ENCODE results near the gene LUC7L2. TPM values are rescaled to one million over a fixed set of nuclear protein-coding genes. Genes with fewer than 3 reads are reported as not detected.
A peak's percentile ranks its signal among the peaks of the same experiment; 100 is the strongest.

The LUC7L2 gene
- total and polyA plus RNA-seq, 9 of the 15 experiments (the other 6 are each of a cell fraction or from before 2014, with no cell fraction given): 56.1 to 207 (median 141) TPM

DNA sequence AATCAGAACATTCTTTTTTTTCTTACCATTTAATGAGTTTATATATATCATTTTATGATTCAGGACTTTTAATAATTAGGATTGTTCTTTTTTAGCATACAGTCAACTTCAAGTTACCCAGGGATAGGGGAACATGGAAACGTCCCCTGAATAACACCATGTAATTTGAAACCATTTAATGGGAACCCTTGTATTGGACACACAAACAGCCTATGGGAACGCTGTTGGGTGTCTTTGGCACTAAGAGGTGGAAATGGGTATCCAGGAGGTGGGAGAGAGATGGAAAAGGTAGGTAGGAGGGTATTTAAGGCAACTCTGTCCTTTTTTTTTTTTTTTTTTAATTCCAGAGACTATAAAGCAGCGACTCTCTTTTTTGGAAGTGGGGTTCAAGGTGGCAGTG, 2.6 kb downstream of the LUC7L2 start:
- Histone ChIP-seq H3K27ac (ENCODE audit: extremely low read depth, low read depth, low read length) (peak overlapping the region; percentile 98; the same call in 1 of the 3 replicates), H3K9me3 (replicated peaks; ENCODE audit: control insufficient read depth, insufficient read depth, low read depth, low read length) (no peaks in the 10 kb centered on the region), H3K4me3 (no peak overlapping the region), H3K4me1 (replicated peaks in 1 of 2; ENCODE audit: control insufficient read depth in 2 of 2, insufficient read depth in 2 of 2, low read length in 2 of 2) (peaks cover 13 to 22% of the 10 kb centered on the region in 2 experiments), H2AFZ (ENCODE audit: low read depth, low read length) (no peak overlapping the region), H3K79me2 (ENCODE audit: control insufficient read depth, insufficient read depth, low read length) (peaks cover 93% of the 10 kb centered on the region), H3K36me3 (ENCODE audit: control insufficient read depth, insufficient read depth, low read length) (peaks cover 45% of the 10 kb centered on the region), H3K9ac (ENCODE audit: insufficient read depth in 1 of 2, low read depth in 2 of 2, low read length in 2 of 2) (peak overlapping the region in 1 of 2 experiments; percentile 97; a peak in 2 of 4 replicates), H3K27me3 (ENCODE audit: control insufficient read depth in 2 of 2, insufficient read depth in 2 of 2, low read length in 2 of 2) (no peaks in the 10 kb centered on the region), H3K9me1 (ENCODE audit: control insufficient read depth, insufficient read depth, low read length) (no peaks in the 10 kb centered on the region), H4K20me1 (replicated peaks; ENCODE audit: control insufficient read depth, insufficient read depth, low read length) (peaks cover 23% of the 10 kb centered on the region), H3K4me2 (ENCODE audit: insufficient read depth, low read length) (peak overlapping the region; percentile 30; the same call in 1 of the 2 replicates)
- intact Hi-C loops (cut with micrococcal nuclease) (no loop called here), in situ Hi-C loops (cut with MboI) (loop anchor here (25.0 kb wide), 1 partner anchor 1400 kb away; no protein-coding TSS in a partner anchor)
- no peak for ATAC-seq
- POLR2A ChIA-PET: interaction anchor here (0.5 kb wide), 1 partner anchor 22 kb away, joined by 3 read pairs; no protein-coding TSS in a partner anchor
- peak in 2 of 4 experiments; percentile 46 to 47 for DNase-seq (ENCODE audit: extremely low read depth in 1 of 4, low spot score in 3 of 4)
- CTCF ChIA-PET (ENCODE audit: low intra/inter-chr PET ratio): no interaction called here
- no peak for FAIRE-seq
- no TSS peak for BruUV-seq (replicated peaks)
- 29% methylated on average over 3 of the region's 3 CpGs for WGBS (ENCODE audit: insufficient coverage, low coverage, missing lambda C conversion rate)
- TF ChIP-seq, protein P1, sequence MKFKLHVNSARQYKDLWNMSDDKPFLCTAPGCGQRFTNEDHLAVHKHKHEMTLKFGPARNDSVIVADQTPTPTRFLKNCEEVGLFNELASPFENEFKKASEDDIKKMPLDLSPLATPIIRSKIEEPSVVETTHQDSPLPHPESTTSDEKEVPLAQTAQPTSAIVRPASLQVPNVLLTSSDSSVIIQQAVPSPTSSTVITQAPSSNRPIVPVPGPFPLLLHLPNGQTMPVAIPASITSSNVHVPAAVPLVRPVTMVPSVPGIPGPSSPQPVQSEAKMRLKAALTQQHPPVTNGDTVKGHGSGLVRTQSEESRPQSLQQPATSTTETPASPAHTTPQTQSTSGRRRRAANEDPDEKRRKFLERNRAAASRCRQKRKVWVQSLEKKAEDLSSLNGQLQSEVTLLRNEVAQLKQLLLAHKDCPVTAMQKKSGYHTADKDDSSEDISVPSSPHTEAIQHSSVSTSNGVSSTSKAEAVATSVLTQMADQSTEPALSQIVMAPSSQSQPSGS (CRISPR knock-in tag; IDR thresholded peaks at IDR 0.05): no peak
- TF ChIP-seq, protein P2, sequence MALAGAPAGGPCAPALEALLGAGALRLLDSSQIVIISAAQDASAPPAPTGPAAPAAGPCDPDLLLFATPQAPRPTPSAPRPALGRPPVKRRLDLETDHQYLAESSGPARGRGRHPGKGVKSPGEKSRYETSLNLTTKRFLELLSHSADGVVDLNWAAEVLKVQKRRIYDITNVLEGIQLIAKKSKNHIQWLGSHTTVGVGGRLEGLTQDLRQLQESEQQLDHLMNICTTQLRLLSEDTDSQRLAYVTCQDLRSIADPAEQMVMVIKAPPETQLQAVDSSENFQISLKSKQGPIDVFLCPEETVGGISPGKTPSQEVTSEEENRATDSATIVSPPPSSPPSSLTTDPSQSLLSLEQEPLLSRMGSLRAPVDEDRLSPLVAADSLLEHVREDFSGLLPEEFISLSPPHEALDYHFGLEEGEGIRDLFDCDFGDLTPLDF (CRISPR knock-in tag; IDR thresholded peaks at IDR 0.05): 0 out of 2 replicates have a peak, but pooled peaks have one; percentile 29
- 0 out of 2 replicates have a peak, but pooled peaks have one; percentile 7 for TF ChIP-seq MXI1 (IDR thresholded peaks at IDR 0.05; ENCODE audit: low read depth, low read length)
- TF ChIP-seq, protein P3, sequence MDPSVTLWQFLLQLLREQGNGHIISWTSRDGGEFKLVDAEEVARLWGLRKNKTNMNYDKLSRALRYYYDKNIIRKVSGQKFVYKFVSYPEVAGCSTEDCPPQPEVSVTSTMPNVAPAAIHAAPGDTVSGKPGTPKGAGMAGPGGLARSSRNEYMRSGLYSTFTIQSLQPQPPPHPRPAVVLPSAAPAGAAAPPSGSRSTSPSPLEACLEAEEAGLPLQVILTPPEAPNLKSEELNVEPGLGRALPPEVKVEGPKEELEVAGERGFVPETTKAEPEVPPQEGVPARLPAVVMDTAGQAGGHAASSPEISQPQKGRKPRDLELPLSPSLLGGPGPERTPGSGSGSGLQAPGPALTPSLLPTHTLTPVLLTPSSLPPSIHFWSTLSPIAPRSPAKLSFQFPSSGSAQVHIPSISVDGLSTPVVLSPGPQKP (CRISPR knock-in tag; IDR thresholded peaks at IDR 0.05): no peak
- TF ChIP-seq NRF1 (conservative IDR thresholded peaks at IDR 0.05 in 1 of 2, IDR thresholded peaks at IDR 0.05 in 1 of 2): 0 out of 4 replicates have a peak, but pooled peaks of 1 of the 2 experiments have one; percentile 0
